DND-41 (cell line): ENCODE measurements around the gene ZEB1.

ENCODE experiments used
- EZH2 ChIP-seq: IDR thresholded peaks from 3 replicates; pipeline ENCODE4 v1.6.1; 2012; ENCODE audit warnings: borderline replicate concordance, low read depth, mild to moderate bottlenecking, moderate library complexity, low read length, inconsistent platforms; ENCODE audit not compliant: severe bottlenecking
- TF ChIP-seq, protein P1 (sequence below): IDR thresholded peaks from 2 replicates; pipeline ENCODE4 v1.5.1; 2012; ENCODE audit warnings: borderline replicate concordance, low read length, moderate library complexity, mild to moderate bottlenecking; ENCODE audit not compliant: poor library complexity, severe bottlenecking; ENCODE audit errors: extremely low read depth

DNA sequence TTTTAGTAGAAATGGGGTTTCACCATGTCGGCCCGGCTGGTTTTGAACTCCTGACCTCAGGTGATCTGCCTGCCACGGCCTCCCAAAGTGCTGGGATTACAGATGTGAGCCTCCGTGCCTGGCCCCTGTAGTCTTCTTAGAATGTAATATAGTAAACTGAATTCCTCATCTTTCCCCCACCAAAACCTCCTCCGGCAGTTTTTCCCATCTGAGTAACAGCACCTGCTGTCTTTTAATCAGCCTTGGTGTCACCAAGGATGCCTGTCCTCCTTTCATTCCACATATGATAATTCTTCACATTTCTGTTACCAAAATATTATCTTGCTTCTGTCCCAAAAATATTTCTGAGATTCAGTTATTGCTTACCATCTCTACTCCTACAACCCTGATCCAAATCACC, 80.2 kb downstream of the ZEB1 start:
- TF ChIP-seq, protein P1, sequence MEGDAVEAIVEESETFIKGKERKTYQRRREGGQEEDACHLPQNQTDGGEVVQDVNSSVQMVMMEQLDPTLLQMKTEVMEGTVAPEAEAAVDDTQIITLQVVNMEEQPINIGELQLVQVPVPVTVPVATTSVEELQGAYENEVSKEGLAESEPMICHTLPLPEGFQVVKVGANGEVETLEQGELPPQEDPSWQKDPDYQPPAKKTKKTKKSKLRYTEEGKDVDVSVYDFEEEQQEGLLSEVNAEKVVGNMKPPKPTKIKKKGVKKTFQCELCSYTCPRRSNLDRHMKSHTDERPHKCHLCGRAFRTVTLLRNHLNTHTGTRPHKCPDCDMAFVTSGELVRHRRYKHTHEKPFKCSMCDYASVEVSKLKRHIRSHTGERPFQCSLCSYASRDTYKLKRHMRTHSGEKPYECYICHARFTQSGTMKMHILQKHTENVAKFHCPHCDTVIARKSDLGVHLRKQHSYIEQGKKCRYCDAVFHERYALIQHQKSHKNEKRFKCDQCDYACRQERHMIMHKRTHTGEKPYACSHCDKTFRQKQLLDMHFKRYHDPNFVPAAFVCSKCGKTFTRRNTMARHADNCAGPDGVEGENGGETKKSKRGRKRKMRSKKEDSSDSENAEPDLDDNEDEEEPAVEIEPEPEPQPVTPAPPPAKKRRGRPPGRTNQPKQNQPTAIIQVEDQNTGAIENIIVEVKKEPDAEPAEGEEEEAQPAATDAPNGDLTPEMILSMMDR, result no peak
- TF ChIP-seq EZH2, result no peak
